NCI-H128 (cell line): ENCODE results near the gene CCDC107.
"Not testable (repeated sequence)": the region's sequence is repeated elsewhere in the genome, so short reads cannot be mapped to it uniquely, and the experiment has no call there.

Source experiments
- DNase-seq: peaks from one replicate; lab custom pipeline; 2025; ENCODE audit not compliant: unreplicated experiment; lab: John Stamatoyannopoulos, UW

CCDC107 gene

GRCh38 chr9:35637427-35637955 lies 20.6 kb upstream of the CCDC107 start:
- not testable (repeated sequence) for DNase-seq

- DNase-seq: not testable (repeated sequence)
These were observed 19.3 kb upstream of the CCDC107 start for GRCh38 chr9:35638751-35639150.

- DNase-seq: not testable (repeated sequence)
These were observed 18.9 kb upstream of the CCDC107 start for GRCh38 chr9:35639225-35639624.

- DNase-seq: no peak
These were observed 18.5 kb upstream of the CCDC107 start for GRCh38 chr9:35639631-35640030.

- DNase-seq: not testable (repeated sequence)
These were observed 17.7 kb upstream of the CCDC107 start for GRCh38 chr9:35640431-35640830.

GRCh38 chr9:35641478-35641877 lies 16.6 kb upstream of the CCDC107 start:
- DNase-seq: not testable (repeated sequence)

GRCh38 chr9:35643046-35643445 lies 15.0 kb upstream of the CCDC107 start:
- DNase-seq: no peak

- not testable (repeated sequence) for DNase-seq
These were observed 12.4 kb upstream of the CCDC107 start for GRCh38 chr9:35645736-35646135.

GRCh38 chr9:35646153-35646532 lies 11.9 kb upstream of the CCDC107 start:
- DNase-seq: peak; percentile 30

GRCh38 chr9:35646533-35647265 lies 11.4 kb upstream of the CCDC107 start:
- peak; percentile 80 for DNase-seq

- DNase-seq: no peak
These were observed 8.4 kb upstream of the CCDC107 start for GRCh38 chr9:35649431-35650340.

GRCh38 chr9:35650341-35651158 lies 7.5 kb upstream of the CCDC107 start, which contains the start of gene SIT1:
Gene SIT1 (minus strand): TSS chr9:35650931. CDS start chr9:35650853, 78 bp downstream.
- no peak for DNase-seq

GRCh38 chr9:35651956-35652828 lies 5.9 kb upstream of the CCDC107 start:
- DNase-seq: no peak

- no peak for DNase-seq
These were observed 5.3 kb upstream of the CCDC107 start for GRCh38 chr9:35652829-35653209.

GRCh38 chr9:35653611-35654010 lies 4.5 kb upstream of the CCDC107 start:
- no peak for DNase-seq

GRCh38 chr9:35656348-35656747 lies 1.7 kb upstream of the CCDC107 start:
- no peak for DNase-seq

- no peak for DNase-seq
These were observed 1.1 kb upstream of the CCDC107 start for GRCh38 chr9:35656831-35657545.

GRCh38 chr9:35657546-35658136 lies 451 bp upstream of the CCDC107 start, which contains the start of gene RMRP:
Gene RMRP (minus strand): TSS chr9:35658019.
- peak; percentile 98 for DNase-seq

GRCh38 chr9:35658968-35659220 lies 802 bp downstream of the CCDC107 start:
- no peak for DNase-seq
